HG03432 (cell line): Measurements from ENCODE around the gene NTMT2.
"Not testable (repeated sequence)": the region's sequence is repeated elsewhere in the genome, so short reads cannot be mapped to it uniquely, and the experiment has no call there.

Experiments used
- ATAC-seq: cut with Tn5 transposase; IDR thresholded peaks from one replicate; pipeline ENCODE4 v1.9.1; 2021; ENCODE audit warnings: mild to moderate bottlenecking, moderate library complexity; ENCODE audit not compliant: unreplicated experiment

Gene NTMT2

DNA sequence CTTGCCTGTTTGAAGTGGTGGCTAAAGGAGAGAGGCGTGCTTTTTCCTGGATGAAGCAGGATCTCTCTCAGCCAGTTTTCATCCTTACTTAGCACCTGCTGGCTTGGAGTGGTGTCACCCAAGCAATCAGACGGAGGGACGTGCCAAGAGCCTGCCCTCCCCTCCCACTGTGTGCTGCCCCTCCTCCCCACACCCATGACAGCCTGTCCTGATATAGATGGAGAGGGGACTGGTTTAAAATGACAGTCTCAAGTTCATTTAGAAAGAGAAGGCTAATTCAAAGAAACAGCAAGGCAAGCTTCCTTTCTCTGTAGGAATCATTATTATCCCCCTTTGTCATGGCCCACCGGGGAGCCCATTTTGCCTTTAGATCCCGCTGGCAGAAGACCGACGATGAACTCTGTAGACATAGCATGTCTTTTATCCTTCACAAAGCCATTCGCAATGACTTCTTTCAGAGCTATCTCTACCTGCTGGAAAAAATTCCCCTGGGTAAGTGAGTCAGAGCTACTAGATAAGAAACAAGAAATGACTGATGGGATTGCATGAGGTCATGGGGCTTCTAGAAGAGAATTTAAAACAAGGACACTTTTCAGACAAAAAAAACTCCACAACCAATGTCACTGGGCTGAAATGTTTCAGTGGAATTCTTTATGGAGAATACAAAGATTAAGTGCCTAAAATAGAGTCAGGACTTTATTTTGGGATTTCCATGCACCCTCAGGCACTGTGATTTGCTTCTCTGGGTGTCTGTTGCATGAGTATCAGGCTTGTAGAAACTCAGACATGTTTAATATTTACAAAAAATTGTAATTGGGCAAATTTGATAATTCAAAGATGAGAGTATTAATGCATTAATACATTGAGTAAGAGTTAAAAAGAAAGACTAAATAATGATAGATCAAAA lies at the start of gene NTMT2:
NTMT2 (plus strand) TSS at position 190 of the 907 bp plus-strand sequence; CDS start at position 339, 149 bp downstream.
- ATAC-seq = peak; percentile 77

DNA sequence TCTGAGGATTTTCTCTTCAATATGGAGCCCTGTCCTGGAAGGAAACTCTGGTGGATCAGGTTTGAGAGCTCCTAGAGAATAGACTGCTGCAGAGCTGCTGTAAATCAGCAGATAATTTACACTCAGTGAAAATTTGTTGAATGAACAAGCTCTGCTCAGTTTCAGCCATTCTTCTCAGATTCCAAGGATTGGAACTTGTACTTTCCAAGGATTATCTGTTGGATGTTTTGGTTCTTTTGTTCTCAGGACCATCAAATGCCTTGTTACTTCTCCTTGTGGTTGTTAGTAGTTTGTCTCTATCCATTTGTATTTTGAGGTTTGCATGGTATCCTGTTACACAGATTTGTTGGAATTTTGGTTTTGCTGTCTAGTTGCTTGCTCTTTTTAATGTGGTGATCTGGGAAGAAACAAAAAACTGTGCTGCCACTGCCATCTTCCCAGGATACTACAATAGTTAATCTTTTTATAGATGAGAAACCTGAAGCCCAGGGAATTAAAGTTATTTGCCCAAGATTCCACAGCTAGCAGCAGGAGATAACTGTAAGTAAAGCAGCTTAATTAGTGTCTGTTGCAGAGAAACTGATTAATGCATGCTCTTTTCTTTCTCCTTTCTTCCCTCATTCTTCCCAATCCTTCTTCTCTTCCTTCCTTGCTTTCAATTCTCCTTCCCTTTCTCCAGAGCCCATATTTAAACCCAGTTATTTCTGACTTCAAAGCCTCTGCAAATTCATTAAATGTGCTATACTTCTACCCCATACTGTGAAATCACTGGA lies 49.6 kb upstream of the NTMT2 start:
- ATAC-seq = no peak

DNA sequence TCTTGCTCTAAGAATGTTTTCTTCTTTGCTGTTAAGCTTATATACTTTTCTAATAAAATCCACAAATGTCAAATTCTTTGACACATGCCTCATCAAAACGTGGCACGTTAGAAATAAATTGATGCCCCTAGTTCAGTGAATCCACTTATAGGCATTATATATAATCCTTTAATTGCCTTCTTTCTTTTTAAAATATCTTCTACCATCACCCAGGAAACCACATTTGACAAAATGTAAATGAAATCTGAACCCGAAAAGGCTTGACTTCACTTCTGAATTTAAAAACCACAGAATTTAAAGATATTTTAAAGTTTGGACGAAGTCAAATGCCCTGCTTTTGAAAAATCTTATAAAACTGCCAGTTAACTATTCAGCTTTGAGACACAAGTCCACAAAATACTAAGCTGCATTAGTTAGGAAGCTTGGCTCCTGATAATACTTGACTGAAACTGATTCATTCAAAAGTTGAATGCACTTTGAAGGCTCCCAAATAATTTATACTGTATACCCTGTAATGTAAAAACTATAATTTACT lies 48.9 kb upstream of the NTMT2 start:
- no peak for ATAC-seq

DNA sequence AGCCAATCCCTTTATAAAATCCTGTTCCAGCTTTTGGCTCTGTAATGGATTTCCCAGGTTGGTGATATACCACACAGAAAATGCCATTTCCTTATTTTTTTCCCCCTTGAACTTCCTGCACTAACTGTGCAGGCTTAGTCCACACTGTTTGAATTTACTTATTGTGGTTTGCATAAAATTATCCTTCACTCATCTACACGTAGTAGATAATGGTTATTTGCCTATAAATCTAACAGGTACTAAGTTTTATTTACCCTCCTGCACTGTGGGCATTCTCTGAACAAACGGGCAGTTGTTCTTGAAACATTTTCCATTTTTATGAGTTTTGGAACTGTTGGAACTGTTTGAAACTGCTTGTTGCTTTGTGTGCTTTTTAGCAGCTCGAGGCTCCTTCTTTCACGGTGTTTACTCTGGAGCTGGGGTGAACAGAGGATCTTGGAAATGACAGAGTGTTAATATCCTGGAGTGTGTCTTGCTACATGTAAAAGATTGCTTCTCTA lies 48.3 kb upstream of the NTMT2 start:
- ATAC-seq = no peak

DNA sequence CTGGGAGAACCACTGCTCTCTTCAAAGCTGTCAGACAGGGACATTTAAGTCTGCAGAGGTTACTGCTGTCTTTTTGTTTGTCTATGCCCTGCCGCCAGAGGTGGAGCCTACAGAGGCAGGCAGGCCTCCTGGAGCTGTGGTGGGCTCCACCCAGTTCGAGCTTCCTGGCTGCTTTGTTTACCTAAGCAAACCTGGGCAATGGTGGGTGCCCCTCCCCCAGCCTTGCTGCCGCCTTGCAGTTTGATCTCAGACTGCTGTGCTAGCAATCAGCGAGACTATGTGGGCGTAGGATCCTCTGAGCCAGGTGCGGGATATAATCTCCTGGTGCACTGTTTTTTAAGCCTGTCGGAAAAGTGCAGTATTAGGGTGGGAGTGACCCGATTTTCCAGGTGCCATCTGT lies 32.6 kb upstream of the NTMT2 start:
- not testable (repeated sequence) for ATAC-seq

DNA sequence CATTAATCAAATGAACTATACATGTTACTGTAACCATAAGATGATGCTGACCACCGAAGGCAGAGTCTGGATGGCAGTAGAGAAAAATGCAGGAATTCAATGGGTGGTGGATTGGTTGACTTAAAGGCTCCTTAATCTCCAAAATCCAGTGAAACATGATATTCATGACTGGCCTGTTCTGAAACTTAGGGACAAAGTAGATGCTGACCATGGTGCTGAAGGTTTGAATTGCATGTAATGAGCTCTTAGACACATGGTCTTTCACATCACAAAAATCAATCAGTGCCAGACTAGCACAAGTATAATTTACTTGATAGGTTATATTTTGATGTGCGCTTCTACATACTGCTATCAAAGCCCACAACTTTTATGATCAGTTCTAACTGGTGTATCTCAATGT lies 30.9 kb upstream of the NTMT2 start:
- no peak for ATAC-seq

DNA sequence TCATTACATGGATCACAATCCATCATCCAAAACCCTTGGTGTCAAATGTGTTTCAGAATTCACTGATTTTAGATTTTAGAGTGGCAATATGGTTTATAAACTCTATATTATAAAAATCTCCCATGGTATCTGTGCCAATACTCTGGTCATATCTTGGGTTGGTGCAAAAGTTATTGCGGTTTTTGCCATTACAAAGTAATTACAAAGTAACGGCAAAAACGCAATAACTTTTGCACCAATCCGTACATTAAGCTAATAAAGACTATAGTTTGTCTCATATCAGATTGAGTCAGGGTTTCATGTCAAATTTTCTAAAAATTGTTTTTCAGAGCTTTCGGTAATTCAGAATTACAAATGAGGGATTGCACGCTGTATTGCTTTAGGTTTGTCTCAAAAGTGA lies 23.4 kb upstream of the NTMT2 start:
- ATAC-seq = no peak

DNA sequence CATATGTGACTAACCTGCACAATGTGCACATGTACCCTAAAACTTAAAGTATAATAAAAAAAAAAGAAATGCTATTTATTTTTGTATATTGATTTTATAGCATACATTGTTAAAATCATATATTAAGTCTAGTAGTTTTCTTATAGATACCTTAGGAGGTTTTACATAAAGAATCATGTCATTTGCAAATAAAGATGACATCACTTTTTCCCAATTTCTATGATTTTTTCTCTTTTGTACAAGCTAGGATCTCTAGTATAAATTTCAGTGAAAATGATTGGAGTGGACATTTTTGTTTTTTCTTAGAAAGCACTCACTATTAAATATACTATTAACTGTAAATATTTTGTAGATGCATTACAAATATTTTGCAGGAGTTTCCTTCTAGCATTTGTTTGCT lies 20.5 kb upstream of the NTMT2 start:
- no peak for ATAC-seq

DNA sequence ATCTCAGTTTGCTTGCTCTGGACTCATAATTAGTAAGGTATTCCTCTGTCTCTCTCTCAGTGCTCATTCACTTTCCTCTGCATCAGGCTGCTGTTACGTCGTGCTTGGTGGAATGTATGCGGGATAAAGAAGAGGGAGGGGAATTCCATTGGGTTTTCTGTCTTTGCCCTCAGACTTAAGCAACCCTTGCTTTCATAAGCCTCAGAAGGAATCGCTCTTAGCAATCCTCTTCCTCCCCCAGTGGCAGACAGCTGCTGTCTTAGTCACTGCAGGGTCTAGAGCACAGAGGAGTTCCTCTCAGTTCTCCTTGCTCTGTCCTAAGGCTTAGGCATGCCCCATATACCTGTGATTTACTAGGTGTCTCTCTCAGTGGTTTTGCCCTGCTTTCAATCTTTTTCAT lies 19.1 kb upstream of the NTMT2 start:
- peak; percentile 100 for ATAC-seq

DNA sequence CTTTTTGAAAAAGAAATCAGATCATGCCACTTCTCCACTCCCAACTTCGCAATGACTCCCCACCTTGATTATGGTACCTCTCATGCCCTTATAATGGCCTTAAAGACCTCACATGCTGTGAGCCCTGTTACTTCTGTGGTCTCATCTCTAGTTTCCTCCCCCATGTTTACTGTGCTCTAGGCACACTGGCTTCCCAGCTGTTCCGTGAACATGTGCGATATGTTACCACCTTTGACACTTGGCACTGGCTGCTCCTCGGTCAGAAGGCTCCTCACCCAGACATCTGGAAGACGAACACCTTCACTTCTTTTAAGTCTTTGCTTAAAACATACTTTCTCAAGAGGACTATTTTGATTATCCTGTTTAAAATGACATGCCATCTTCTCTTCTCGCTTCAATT lies 14.3 kb upstream of the NTMT2 start:
- no peak for ATAC-seq

DNA sequence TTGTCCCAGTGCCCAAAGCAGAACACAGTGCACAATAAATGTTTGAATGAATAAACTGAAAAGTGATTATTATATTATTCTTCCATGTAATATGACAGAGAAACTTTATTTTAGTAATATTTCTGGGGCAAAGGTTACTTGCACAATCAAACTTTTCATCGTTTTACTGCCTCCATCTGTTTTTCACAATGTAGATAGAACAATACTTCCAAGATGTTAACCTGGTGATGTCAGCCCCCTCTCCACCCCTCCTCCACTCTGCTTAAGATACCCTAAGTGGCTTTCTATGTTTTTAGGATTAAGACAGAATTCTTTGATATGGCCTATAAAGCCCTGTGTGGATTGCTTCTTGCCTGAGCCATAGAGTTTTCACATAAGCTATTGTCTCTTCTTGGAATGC lies 13.8 kb upstream of the NTMT2 start:
- no peak for ATAC-seq

DNA sequence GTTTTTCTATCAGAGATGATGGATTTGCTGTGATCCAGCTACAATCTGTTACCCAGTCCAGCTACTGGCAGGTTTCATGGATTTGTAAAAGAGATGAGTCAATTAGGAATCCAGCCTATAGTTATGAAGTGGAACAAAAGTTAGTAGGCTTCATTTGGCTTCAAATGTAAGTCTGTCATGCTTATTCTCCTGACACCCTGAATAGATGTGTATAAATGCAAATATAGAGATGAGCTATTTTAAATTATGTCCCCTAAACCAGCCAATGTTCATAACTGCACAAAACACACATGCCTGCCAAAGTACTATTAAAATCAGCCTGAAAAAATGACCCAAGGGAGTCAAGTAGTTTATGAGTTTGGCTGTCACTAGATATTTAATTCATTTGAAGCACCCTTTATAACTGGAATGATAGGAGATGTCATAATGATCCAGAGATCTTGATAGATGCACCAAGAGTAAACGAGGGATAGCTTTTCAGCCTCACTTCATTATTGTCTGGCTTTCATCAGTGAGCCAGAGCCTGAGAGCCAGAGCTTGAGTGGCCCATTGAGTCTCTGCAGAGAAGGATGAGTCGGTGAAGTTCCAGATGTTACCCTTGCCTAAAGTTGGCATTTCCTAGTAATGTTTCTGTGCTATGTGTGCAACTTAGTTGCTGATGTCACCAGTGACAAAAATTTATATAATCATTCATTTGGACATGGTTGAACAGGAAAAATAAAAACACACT lies 11.8 kb upstream of the NTMT2 start:
- no peak for ATAC-seq

DNA sequence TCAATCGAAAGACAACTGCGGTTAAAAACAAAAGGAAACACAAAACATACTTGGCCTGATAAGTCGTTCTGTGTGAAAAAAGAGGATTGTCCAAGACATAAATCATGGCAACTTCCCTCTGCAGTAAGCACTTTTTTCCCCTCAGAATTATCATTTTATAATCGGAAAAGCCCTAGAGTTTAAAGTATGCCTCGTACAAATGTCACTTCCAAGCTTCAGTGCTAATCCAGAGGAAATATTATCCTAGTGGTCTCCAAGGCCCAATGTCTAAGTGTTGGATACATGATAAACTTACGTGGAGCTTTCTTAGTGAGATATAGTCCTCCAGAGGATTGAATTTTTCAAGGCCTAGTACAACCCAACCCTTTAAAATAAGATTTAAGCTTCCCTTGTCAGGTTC lies 11.2 kb upstream of the NTMT2 start:
- ATAC-seq = no peak

DNA sequence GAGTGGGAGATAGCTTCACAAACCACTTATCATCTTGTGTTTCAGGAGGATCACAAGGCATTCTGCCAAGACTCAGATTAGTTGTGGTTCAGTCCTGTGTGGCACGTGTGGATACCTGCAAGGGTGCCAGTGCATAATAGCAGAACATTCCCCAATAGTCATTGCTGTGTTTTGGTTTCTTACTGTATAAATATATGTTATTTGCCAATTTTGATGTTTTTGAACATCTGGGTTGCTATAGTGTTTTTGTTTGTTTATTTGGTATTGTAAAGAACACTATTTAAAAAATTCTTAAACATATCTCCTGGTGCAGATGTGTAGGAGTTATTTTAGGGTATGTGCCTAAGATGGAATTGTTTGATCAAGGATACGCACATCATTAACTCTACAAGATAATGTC lies 5.4 kb upstream of the NTMT2 start:
- ATAC-seq = no peak

DNA sequence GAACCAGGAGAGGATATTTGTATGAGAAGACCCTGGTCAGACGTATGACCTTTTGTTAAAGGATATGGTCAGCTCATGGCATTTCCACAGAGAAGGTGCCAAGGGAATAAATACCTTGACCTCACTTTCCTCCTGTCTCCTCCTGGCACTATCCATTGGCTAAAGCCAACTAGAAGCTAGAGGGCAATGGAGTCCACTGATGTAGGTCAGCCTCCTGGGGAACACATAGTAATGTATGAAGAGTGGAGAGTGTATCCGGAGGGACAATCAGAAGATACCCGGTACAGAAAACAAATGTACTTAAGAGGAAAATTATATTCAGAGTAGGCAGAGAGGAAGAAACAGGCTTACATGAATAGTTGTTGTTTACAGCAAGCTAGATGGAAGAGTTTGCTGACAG lies 698 bp upstream of the NTMT2 start:
- ATAC-seq = no peak

DNA sequence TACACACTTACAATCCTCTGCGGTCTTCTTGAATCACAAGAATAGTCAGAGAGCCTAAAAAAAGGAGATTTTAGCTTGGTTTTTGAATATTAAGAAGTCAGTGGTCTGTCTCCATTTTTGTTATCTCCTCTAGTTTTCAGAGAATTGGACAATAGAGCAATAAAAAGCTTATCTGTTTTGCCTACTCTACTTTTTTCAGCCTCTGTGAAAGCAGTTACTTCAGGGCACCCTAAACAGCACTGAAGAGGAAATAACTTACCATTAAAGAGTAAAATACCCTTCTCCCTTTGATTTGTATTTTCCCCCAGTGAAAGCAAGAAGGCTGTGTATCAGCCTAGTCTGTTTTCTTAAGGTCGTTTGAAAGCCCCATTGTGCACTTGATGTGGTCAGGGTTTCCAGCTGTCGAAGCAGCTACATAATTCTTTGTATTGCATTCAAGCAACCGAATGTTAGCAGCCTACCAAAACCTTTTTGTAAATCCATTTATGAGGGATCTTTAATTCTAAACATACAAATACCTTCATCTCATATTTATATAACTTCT lies 1.0 kb downstream of the NTMT2 start:
- peak; percentile 55 for ATAC-seq

DNA sequence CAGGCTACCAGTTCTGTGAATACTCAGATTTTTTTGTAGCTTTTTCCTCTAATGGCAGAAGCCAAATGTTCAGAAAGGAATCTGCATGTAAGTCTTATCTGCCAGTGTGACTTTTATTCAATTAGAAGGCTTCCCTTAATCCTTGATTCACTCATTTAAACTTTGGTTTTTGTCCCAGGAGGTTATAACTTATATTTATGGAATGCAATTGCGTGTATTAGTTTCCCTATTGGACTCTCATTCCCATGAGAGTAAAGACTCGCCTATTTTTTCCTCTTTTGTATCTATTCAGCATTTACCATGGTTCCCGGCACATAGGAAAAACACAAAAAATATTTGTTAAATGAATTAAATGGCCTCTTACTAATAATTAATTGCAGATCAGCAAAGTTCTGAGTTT lies 3.5 kb downstream of the NTMT2 start:
- ATAC-seq = no peak

DNA sequence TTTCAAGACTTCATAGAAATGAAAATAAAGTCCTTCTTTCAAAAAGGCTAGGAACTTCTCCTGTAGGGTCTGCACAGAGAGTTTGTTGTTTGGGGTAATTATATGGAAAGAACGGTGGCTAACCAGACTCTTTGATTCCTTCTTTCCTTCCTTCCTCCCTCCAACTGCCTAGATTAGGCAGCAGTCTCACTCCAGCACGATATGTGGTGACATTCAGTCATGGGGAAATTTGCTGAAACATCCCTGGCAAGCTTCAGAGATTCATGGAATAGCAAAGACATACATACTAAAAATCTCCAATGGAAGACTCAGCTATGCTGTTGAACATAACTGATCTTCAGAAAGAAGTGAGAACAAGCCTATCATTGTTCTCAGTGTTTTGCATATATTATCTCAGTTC lies 4.3 kb downstream of the NTMT2 start:
- ATAC-seq = no peak

DNA sequence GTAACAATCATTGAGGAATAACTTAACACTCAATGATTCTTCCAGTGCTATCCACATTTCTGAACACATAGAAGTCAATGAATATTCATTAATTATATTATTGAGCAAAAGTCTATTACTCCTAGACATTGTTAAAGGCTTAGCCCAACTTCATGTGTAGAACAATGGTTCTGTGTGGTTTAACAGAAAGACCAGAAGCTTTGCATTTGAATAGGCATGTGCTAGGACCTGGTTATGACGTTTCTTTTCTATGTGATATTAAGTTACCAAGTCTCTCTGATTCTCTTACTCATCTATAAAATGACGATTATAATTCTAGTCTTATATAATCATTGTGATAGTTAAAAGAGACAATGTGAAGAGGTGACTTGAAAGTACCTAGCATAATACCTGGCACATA lies 5.2 kb downstream of the NTMT2 start:
- no peak for ATAC-seq

DNA sequence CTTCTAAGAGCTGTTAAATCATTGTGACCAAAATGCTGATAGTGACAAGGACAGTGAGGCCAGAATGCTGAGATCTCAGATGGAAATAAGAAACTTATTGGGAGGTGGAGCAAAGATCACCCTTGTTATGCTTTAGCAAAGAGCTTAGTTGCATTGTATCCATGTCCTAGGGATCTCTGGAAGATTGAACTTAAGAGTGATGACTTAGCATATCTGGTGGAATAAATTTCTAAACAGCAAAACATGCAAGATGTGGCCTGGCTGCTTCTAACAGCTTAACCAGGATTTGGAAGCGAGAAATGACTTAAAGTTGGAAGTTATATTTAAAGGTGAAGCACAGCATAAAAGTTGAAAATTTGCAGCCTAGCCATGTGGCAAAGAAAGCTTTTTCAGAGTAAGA lies 7.7 kb downstream of the NTMT2 start:
- ATAC-seq = no peak

DNA sequence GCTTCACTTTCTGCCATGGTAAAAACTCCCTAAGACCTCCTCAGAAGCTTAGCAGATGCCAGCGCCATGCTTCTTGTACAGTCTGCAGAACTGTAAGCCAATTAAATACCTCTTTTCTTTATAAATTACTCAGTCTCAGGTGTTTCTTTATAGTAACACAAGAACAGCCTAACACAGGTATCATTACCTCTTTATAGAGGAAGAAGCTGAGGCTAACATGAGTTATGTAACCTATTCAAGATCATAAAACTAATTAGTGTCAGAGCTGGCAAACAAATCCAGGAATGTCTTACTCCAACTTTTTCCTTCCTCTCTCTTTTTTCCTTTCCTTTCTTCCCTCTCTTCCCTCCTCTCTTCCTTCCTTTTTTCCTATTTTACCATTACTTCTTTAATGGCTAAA lies 9.3 kb downstream of the NTMT2 start:
- ATAC-seq = no peak
